GM10266 (cell line): ENCODE data around the gene LIF.

Experiments
- DNase-seq: peaks from one replicate; pipeline ENCODE4 v3.0.0; 2012; ENCODE audit errors: extremely low spot score
- CTCF ChIP-seq: IDR thresholded peaks from 2 replicates; pipeline ENCODE4 v1.5.1; 2012; ENCODE audit warnings: mild to moderate bottlenecking, low read depth; ENCODE audit not compliant: control insufficient read depth, insufficient read depth; ENCODE audit errors: missing control alignments

LIF gene

GRCh38 chr22:30214703-30215407 lies 31.7 kb downstream of the LIF start:
- no peak for DNase-seq
- no peak for TF ChIP-seq CTCF

GRCh38 chr22:30212996-30213441 lies 33.5 kb downstream of the LIF start:
- DNase-seq: no peak

DNA sequence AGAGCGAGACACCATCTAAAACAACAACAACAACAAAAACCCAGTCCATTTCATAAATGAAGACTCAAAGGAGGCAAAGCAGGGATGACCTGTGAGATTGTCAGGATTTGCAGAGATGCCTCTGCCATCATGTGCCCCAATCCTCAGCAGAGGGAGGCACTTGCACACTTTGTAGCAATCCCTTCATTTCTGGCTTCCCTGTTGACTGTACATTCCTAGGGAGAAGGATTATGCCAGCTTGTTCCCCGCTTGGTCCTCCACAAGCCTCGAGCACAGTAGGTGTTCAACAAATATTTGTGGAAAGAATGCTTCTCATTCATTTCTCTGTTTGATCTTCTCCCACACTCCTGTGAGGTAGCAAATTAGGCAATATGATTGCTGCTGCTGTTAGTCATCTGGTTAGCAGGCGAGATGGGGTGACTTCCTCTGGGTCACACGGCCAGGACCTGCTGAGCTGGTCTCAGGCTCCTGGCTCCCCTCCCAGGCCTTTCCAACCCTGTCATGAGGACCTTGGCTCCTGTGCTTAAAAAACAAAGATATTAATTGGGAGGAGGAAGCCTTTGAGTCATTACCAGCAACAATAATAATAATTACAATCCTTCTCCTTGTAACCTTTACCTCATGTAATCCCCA lies 34.1 kb downstream of the LIF start:
- TF ChIP-seq CTCF: no peak
- DNase-seq: no peak

More at GRCh38 chr22:30212996-30213441, 33.5 kb downstream of the LIF start:
- TF ChIP-seq CTCF: no peak

- TF ChIP-seq CTCF: no peak
- DNase-seq: no peak
Observed at GRCh38 chr22:30211124-30211820, 35.3 kb downstream of the LIF start.

- DNase-seq: no peak
- TF ChIP-seq CTCF: no peak
Observed at GRCh38 chr22:30210235-30210909, 36.2 kb downstream of the LIF start.

- TF ChIP-seq CTCF: no peak
- no peak for DNase-seq
Observed at GRCh38 chr22:30209642-30210041, 36.9 kb downstream of the LIF start.
